ENCODE measurements around the gene TFB1M. TPM values are rescaled to one million over a fixed set of nuclear protein-coding genes. Genes with fewer than 3 reads are reported as not detected.
A peak's percentile ranks its signal among the peaks of the same experiment; 100 is the strongest.

The TFB1M gene
- total RNA-seq, 1 donor, result 18.8 TPM

DNA sequence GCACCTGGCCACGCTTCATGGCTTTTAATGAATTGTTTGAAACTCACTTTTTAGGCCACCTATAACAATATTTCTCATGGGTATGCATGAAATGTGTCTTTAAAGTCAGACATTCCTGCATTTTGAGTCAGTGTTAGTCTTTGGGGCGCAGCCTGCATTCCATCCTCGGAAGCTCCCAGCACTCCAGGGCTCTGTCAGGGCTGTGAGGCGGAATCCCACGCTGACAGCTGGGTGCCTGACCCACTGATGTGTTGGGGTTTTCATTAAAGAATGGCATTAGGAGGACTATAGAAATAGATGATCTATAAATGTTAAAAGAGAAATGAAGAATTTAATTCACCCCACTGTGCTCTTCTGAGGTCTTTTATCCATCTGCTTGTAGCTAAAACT lies 66.7 kb downstream of the TFB1M start:
- Histone ChIP-seq H3K79me2 (ENCODE audit: insufficient read depth, low read length) (no peaks in the 10 kb centered on the region), H3K36me3 (ENCODE audit: insufficient read depth, low read length) (peaks cover 59% of the 10 kb centered on the region), H3K4me3 (ENCODE audit: insufficient read depth, low read length) (no peak overlapping the region), H3K4me2 (ENCODE audit: insufficient read depth, low read length) (peak overlapping the region; percentile 26), H3K4me1 (ENCODE audit: insufficient read depth, low read length) (peaks cover 17% of the 10 kb centered on the region), H4K20me1 (ENCODE audit: insufficient read depth, low read length) (no peaks in the 10 kb centered on the region), H3K27me3 (ENCODE audit: insufficient read depth, low read length) (no peaks in the 10 kb centered on the region), H2AFZ (ENCODE audit: low read length) (no peak overlapping the region), H3K9me3 (ENCODE audit: low read depth, low read length) (no peaks in the 10 kb centered on the region), H3K27ac (ENCODE audit: low read depth, low read length) (peak overlapping the region; percentile 94)
- peak; percentile 97 for DNase-seq (ENCODE audit: insufficient read length, low spot score, missing footprints)
- TF ChIP-seq, protein P1, sequence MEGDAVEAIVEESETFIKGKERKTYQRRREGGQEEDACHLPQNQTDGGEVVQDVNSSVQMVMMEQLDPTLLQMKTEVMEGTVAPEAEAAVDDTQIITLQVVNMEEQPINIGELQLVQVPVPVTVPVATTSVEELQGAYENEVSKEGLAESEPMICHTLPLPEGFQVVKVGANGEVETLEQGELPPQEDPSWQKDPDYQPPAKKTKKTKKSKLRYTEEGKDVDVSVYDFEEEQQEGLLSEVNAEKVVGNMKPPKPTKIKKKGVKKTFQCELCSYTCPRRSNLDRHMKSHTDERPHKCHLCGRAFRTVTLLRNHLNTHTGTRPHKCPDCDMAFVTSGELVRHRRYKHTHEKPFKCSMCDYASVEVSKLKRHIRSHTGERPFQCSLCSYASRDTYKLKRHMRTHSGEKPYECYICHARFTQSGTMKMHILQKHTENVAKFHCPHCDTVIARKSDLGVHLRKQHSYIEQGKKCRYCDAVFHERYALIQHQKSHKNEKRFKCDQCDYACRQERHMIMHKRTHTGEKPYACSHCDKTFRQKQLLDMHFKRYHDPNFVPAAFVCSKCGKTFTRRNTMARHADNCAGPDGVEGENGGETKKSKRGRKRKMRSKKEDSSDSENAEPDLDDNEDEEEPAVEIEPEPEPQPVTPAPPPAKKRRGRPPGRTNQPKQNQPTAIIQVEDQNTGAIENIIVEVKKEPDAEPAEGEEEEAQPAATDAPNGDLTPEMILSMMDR (IDR thresholded peaks at IDR 0.05; ENCODE audit: extremely low read depth, low read depth, low read length), result no peak

DNA sequence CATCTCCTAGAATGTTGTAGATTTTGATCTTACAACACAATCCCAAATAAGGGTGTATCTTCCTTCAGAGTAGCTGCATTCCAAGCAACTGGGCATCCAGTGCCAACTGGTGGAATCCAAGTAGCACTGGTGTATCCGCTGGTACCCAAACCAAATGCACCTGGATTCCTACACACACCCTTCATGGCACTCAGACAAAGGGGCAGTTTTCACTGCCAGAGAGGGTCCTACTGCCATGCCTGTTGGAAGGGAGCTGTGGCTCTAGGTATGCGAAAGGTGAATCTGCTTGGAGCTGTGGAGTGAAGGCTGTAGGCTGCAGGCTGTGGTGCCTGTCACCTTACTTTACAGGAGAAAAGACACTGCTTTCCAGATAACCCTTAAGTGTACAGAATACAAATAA lies 67.5 kb downstream of the TFB1M start:
- TF ChIP-seq, protein P1 (IDR thresholded peaks at IDR 0.05; ENCODE audit: extremely low read depth, low read depth, low read length), result no peak
- Histone ChIP-seq H4K20me1 (ENCODE audit: insufficient read depth, low read length) (no peaks in the 10 kb centered on the region), H3K36me3 (ENCODE audit: insufficient read depth, low read length) (peaks cover 52% of the 10 kb centered on the region), H3K4me2 (ENCODE audit: insufficient read depth, low read length) (no peak overlapping the region), H3K79me2 (ENCODE audit: insufficient read depth, low read length) (no peaks in the 10 kb centered on the region), H3K9me3 (ENCODE audit: low read depth, low read length) (no peaks in the 10 kb centered on the region), H3K27me3 (ENCODE audit: insufficient read depth, low read length) (no peaks in the 10 kb centered on the region), H3K27ac (ENCODE audit: low read depth, low read length) (peak overlapping the region; percentile 94), H3K4me3 (ENCODE audit: insufficient read depth, low read length) (no peak overlapping the region), H2AFZ (ENCODE audit: low read length) (no peak overlapping the region), H3K4me1 (ENCODE audit: insufficient read depth, low read length) (peaks cover 17% of the 10 kb centered on the region)
- no peak for DNase-seq (ENCODE audit: insufficient read length, low spot score, missing footprints)

DNA sequence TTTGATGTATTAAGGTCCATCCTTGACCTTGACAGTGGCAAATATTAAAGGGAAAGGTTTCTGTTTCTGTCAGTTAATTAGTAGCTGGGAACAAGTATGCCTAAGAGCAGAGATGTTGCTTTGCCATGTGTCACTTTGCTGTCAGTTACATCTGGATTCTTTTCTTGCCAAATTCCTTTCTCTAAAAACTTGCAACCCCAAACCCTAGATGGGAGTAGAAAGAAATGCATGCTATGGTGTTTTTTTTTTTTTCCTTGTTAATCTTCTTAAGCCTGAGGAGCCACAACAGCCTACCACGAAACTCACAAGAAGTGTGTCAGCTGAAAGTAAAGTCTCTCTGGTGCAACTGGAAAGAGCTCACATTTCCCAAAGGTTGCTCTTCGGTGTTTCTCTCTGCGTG lies 68.5 kb downstream of the TFB1M start:
- DNase-seq (ENCODE audit: insufficient read length, low spot score, missing footprints), result no peak
- Histone ChIP-seq H2AFZ (ENCODE audit: low read length) (no peak overlapping the region), H3K36me3 (ENCODE audit: insufficient read depth, low read length) (peaks cover 50% of the 10 kb centered on the region), H4K20me1 (ENCODE audit: insufficient read depth, low read length) (no peaks in the 10 kb centered on the region), H3K79me2 (ENCODE audit: insufficient read depth, low read length) (no peaks in the 10 kb centered on the region), H3K27ac (ENCODE audit: low read depth, low read length) (no peak overlapping the region), H3K4me2 (ENCODE audit: insufficient read depth, low read length) (no peak overlapping the region), H3K9me3 (ENCODE audit: low read depth, low read length) (no peaks in the 10 kb centered on the region), H3K4me1 (ENCODE audit: insufficient read depth, low read length) (peaks cover 17% of the 10 kb centered on the region), H3K27me3 (ENCODE audit: insufficient read depth, low read length) (no peaks in the 10 kb centered on the region), H3K4me3 (ENCODE audit: insufficient read depth, low read length) (no peak overlapping the region)
- TF ChIP-seq, protein P1 (IDR thresholded peaks at IDR 0.05; ENCODE audit: extremely low read depth, low read depth, low read length), result no peak

DNA sequence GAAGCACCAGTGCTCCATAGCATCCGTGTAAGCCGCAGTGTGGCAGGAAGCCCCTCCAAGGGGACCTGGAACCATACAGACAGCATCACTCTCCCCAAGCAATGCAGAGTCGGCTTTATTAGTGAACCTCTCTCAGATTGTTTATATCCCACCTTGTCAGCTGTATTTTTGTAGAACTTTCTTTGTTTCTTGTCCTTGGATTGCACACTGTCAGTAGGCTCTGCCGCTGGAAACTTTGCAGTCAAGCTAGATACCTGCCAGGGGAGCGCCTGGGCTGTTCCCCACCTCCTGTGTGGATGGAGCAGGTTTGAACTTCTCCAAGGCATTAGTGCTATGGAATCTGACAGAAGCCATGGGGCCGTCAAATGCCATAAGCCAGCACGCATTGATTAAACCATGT lies 69.1 kb downstream of the TFB1M start:
- Histone ChIP-seq H3K4me1 (ENCODE audit: insufficient read depth, low read length) (peaks cover 17% of the 10 kb centered on the region), H3K27me3 (ENCODE audit: insufficient read depth, low read length) (no peaks in the 10 kb centered on the region), H3K27ac (ENCODE audit: low read depth, low read length) (no peak overlapping the region), H3K79me2 (ENCODE audit: insufficient read depth, low read length) (no peaks in the 10 kb centered on the region), H3K4me3 (ENCODE audit: insufficient read depth, low read length) (no peak overlapping the region), H3K4me2 (ENCODE audit: insufficient read depth, low read length) (no peak overlapping the region), H2AFZ (ENCODE audit: low read length) (no peak overlapping the region), H3K9me3 (ENCODE audit: low read depth, low read length) (no peaks in the 10 kb centered on the region), H3K36me3 (ENCODE audit: insufficient read depth, low read length) (peaks cover 50% of the 10 kb centered on the region), H4K20me1 (ENCODE audit: insufficient read depth, low read length) (no peaks in the 10 kb centered on the region)
- TF ChIP-seq, protein P1 (IDR thresholded peaks at IDR 0.05; ENCODE audit: extremely low read depth, low read depth, low read length), result no peak
- no peak for DNase-seq (ENCODE audit: insufficient read length, low spot score, missing footprints)
